Hepatocyte (in vitro differentiated cells): ENCODE results near the gene FOSL2.

Experiments used
- EZH2 ChIP-seq: fragments of 200-600 bp; sonication (generic); IDR thresholded peaks from 2 replicates; pipeline ENCODE4 v1.6.1; 2016; ENCODE audit warnings: antibody characterized with exemption, mild to moderate bottlenecking, borderline replicate concordance
- EZH2phosphoT487 ChIP-seq: fragments of 200-600 bp; sonication (generic); IDR thresholded peaks from one replicate; pipeline ENCODE4 v1.6.1; 2018; ENCODE audit warnings: antibody characterized with exemption, mild to moderate bottlenecking, low read depth, moderate library complexity; ENCODE audit not compliant: unreplicated experiment, severe bottlenecking
- TF ChIP-seq, protein P1 (sequence below): fragments of 200-600 bp; sonication (generic); IDR thresholded peaks from 2 replicates; pipeline ENCODE4 v1.5.1; 2016; ENCODE audit warnings: antibody characterized with exemption, mild to moderate bottlenecking; ENCODE audit not compliant: poor library complexity

DNA sequence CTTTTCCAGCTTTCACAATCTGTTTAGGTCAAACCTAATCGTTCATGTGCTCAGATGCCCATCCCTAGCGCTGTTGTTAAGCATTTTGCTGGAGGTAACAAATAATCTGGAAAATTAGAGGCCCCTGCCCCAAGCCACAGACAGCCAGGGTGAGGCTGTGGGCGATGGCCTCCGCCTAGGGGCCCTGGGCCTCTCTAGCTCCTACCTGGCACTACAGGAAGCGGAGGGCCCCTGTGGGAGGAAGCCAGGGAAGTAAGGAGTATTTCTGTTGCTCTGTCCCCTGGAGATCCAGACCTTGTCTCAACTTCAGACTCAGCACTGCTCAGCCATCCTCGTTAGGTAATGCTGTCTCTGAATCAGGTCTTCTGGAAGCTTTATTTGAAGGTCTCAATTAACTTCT, 12.4 kb upstream of the FOSL2 start:
- TF ChIP-seq, protein P1, sequence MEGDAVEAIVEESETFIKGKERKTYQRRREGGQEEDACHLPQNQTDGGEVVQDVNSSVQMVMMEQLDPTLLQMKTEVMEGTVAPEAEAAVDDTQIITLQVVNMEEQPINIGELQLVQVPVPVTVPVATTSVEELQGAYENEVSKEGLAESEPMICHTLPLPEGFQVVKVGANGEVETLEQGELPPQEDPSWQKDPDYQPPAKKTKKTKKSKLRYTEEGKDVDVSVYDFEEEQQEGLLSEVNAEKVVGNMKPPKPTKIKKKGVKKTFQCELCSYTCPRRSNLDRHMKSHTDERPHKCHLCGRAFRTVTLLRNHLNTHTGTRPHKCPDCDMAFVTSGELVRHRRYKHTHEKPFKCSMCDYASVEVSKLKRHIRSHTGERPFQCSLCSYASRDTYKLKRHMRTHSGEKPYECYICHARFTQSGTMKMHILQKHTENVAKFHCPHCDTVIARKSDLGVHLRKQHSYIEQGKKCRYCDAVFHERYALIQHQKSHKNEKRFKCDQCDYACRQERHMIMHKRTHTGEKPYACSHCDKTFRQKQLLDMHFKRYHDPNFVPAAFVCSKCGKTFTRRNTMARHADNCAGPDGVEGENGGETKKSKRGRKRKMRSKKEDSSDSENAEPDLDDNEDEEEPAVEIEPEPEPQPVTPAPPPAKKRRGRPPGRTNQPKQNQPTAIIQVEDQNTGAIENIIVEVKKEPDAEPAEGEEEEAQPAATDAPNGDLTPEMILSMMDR, result no peak
- TF ChIP-seq EZH2phosphoT487 (no peak), EZH2 (no peak)
